ENCODE data around the gene PPP2R2C. TPM values are rescaled to one million over a fixed set of nuclear protein-coding genes. Genes with fewer than 3 reads are reported as not detected.
A peak's percentile ranks its signal among the peaks of the same experiment; 100 is the strongest.

PPP2R2C gene
- total and polyA plus RNA-seq, 10 of the 15 experiments (the other 5 are each of a cell fraction or from before 2014, with no cell fraction given) = 0.13 to 0.15 TPM; not detected in 8

- no peak overlapping the region for H3K9ac ChIP-seq (ENCODE audit: control insufficient read depth, insufficient read depth, low read length)
- SMC1A ChIA-PET (ENCODE audit: uncharacterized antibody, unreplicated experiment) = interaction anchor here (0.9 to 7.0 kb wide), 5 partner anchors 58 to 74 kb away, joined by 3 to 137 read pairs (median 9); no protein-coding TSS in a partner anchor
- WGBS (ENCODE audit: insufficient coverage, insufficient replicate concordance, low lambda C conversion rate, missing lambda C conversion rate) = 51% methylated on average over 13 of the region's 14 CpGs
- H3K36me3 ChIP-seq (ENCODE audit: control insufficient read depth in 2 of 2, insufficient read depth in 2 of 2, low read length in 1 of 2) = no peaks in the 10 kb centered on the region
- RAD21 ChIA-PET (ENCODE audit: unreplicated experiment) = interaction anchor here (1.1 to 7.2 kb wide), 5 partner anchors 59 to 76 kb away, joined by 3 to 156 read pairs (median 26); no protein-coding TSS in a partner anchor
- no peaks in the 10 kb centered on the region for H4K20me1 ChIP-seq (ENCODE audit: control insufficient read depth, insufficient read depth)
- no peak overlapping the region for H3K4me2 ChIP-seq (ENCODE audit: control insufficient read depth, insufficient read depth)
- H3K27me3 ChIP-seq (replicated peaks in 1 of 2; ENCODE audit: control insufficient read depth in 2 of 2, insufficient read depth in 2 of 2, low read length in 1 of 2) = peaks cover 3% of the 10 kb centered on the region in 2 experiments; a peak in 3 of 4 replicates
- intact Hi-C loops (cut with micrococcal nuclease; ENCODE audit: unreplicated experiment) = no loop called here
- no peak for FAIRE-seq
- H3K4me1 ChIP-seq (ENCODE audit: control insufficient read depth, insufficient read depth, low read length) = no peaks in the 10 kb centered on the region; the same call in 1 of the 2 replicates
- no peak overlapping the region for H3K27ac ChIP-seq (ENCODE audit: control insufficient read depth, insufficient read depth)
- DNase-seq (ENCODE audit: low read depth, low spot score) = no peak
- CTCF ChIA-PET = interaction anchor here (1.1 to 20.1 kb wide), 6 partner anchors 10 to 328 kb away, joined by 3 to 469 read pairs (median 8); partner anchors contain the start of gene WFS1
- no TSS peak for BruUV-seq (replicated peaks)
- no peak overlapping the region for H3K4me3 ChIP-seq
- no peaks in the 10 kb centered on the region for H3K79me2 ChIP-seq (ENCODE audit: control insufficient read depth, insufficient read depth, low read length)
- TF ChIP-seq NFYA (IDR thresholded peaks at IDR 0.05; ENCODE audit: borderline replicate concordance, low read depth, low read length) (no peak), NFYB (IDR thresholded peaks at IDR 0.05; ENCODE audit: insufficient read depth, low read depth, low read length) (peak; percentile 57; the same call in 1 of the 2 replicates)
- H3K9me3 ChIP-seq (replicated peaks; ENCODE audit: control insufficient read depth, insufficient read depth, low read length) = no peaks in the 10 kb centered on the region; the same call in 2 of the 3 replicates
- in situ Hi-C loops (cut with MboI) = loop anchor here (5.0 kb wide), 3 partner anchors 74 to 329 kb away; no protein-coding TSS in a partner anchor
- H2AFZ ChIP-seq (ENCODE audit: control insufficient read depth, low read depth, low read length) = no peak overlapping the region
- POLR2A ChIA-PET = no interaction called here
- ATAC-seq = no peak
These were observed 146.6 kb downstream of the PPP2R2C start for GRCh38 chr4:6325788-6326290.

GRCh38 chr4:6324999-6325787 lies 147.2 kb downstream of the PPP2R2C start:
- H3K4me3 ChIP-seq = no peak overlapping the region
- no peaks in the 10 kb centered on the region; the same call in 1 of the 2 replicates for H3K4me1 ChIP-seq (ENCODE audit: control insufficient read depth, insufficient read depth, low read length)
- ChIA-PET RAD21 (ENCODE audit: unreplicated experiment) (interaction anchor here (1.1 to 7.2 kb wide), 6 partner anchors 50 to 75 kb away, joined by 3 to 65 read pairs (median 6); partner anchors contain the start of gene WFS1), POLR2A (no interaction called here), CTCF (interaction anchor here (1.1 to 20.1 kb wide), 7 partner anchors 10 to 327 kb away, joined by 3 to 469 read pairs (median 6); partner anchors contain the start of gene WFS1), SMC1A (ENCODE audit: uncharacterized antibody, unreplicated experiment) (interaction anchor here (0.9 to 7.0 kb wide), 8 partner anchors 46 to 191 kb away, joined by 3 to 137 read pairs (median 3); no protein-coding TSS in a partner anchor)
- no peak overlapping the region for H3K27ac ChIP-seq (ENCODE audit: control insufficient read depth, insufficient read depth)
- BruUV-seq (replicated peaks) = no TSS peak
- H3K9me3 ChIP-seq (replicated peaks; ENCODE audit: control insufficient read depth, insufficient read depth, low read length) = no peaks in the 10 kb centered on the region; the same call in 2 of the 3 replicates
- no peaks in the 10 kb centered on the region for H4K20me1 ChIP-seq (ENCODE audit: control insufficient read depth, insufficient read depth)
- intact Hi-C loops (cut with micrococcal nuclease; ENCODE audit: unreplicated experiment) (no loop called here), in situ Hi-C loops (cut with MboI) (loop anchor here (5.0 kb wide), 3 partner anchors 73 to 328 kb away; no protein-coding TSS in a partner anchor)
- H2AFZ ChIP-seq (ENCODE audit: control insufficient read depth, low read depth, low read length) = no peak overlapping the region
- FAIRE-seq (no peak), ATAC-seq (no peak), DNase-seq (ENCODE audit: low read depth, low spot score) (no peak)
- no peak overlapping the region for H3K4me2 ChIP-seq (ENCODE audit: control insufficient read depth, insufficient read depth)
- peaks cover 3% of the 10 kb centered on the region in 2 experiments; a peak in 3 of 4 replicates for H3K27me3 ChIP-seq (replicated peaks in 1 of 2; ENCODE audit: control insufficient read depth in 2 of 2, insufficient read depth in 2 of 2, low read length in 1 of 2)
- no peaks in the 10 kb centered on the region for H3K36me3 ChIP-seq (ENCODE audit: control insufficient read depth in 2 of 2, insufficient read depth in 2 of 2, low read length in 1 of 2)
- no peak overlapping the region for H3K9ac ChIP-seq (ENCODE audit: control insufficient read depth, insufficient read depth, low read length)
- no peaks in the 10 kb centered on the region for H3K79me2 ChIP-seq (ENCODE audit: control insufficient read depth, insufficient read depth, low read length)
- 39% methylated on average over 22 of the region's 22 CpGs for WGBS (ENCODE audit: insufficient coverage, insufficient replicate concordance, low lambda C conversion rate, missing lambda C conversion rate)
- TF ChIP-seq BCLAF1 (IDR thresholded peaks at IDR 0.05) = no peak
- TF ChIP-seq RELA (IDR thresholded peaks at IDR 0.05; ENCODE audit: borderline replicate concordance, partially characterized antibody) = no peak
- TF ChIP-seq CREM (IDR thresholded peaks at IDR 0.05; ENCODE audit: low read depth) = no peak
- TF ChIP-seq HDGF (IDR thresholded peaks at IDR 0.05) = no peak
- TF ChIP-seq YY1 (IDR thresholded peaks at IDR 0.05; ENCODE audit: low read depth, low read length) = no peak
- no peak for TF ChIP-seq ZBTB33 (IDR thresholded peaks at IDR 0.05)
- no peak for TF ChIP-seq NR2F1 (conservative IDR thresholded peaks at IDR 0.05)

Data from GM12878 (cell line).